H9 (cell line): ENCODE results near the gene PFN1. TPM values are rescaled to one million over a fixed set of nuclear protein-coding genes. Genes with fewer than 3 reads are reported as not detected.

Source experiments
- DNase-seq: peaks from one replicate; pipeline ENCODE4 v3.0.0-alpha.2; 2017
- H2AFZ ChIP-seq: one replicate; pipeline ENCODE4 v1.6.1; 2013; ENCODE audit warnings: mild to moderate bottlenecking, low read length, control low read depth, moderate library complexity
- H2AK5ac ChIP-seq: 2 replicates; pipeline ENCODE4 v1.6.1; 2013; ENCODE audit warnings: low read length, control low read depth, mixed read lengths; ENCODE audit not compliant: insufficient read length
- H2BK120ac ChIP-seq: one replicate; pipeline ENCODE4 v1.6.1; 2013; ENCODE audit warnings: low read depth, mild to moderate bottlenecking, low read length, control low read depth, inconsistent platforms; ENCODE audit not compliant: poor library complexity, severe bottlenecking
- H2BK12ac ChIP-seq: 2 replicates; pipeline ENCODE4 v1.6.1; 2013; ENCODE audit warnings: low read length, control low read depth, mixed read lengths, low read depth; ENCODE audit not compliant: insufficient read length
- H2BK15ac ChIP-seq: 2 replicates; pipeline ENCODE4 v1.6.1; 2013; ENCODE audit warnings: low read depth, low read length, control low read depth
- H2BK20ac ChIP-seq: one replicate; pipeline ENCODE4 v1.6.1; 2013; ENCODE audit warnings: low read depth, mild to moderate bottlenecking, low read length, control low read depth, inconsistent platforms; ENCODE audit not compliant: poor library complexity, severe bottlenecking
- H2BK5ac ChIP-seq: 2 replicates; pipeline ENCODE4 v1.6.1; 2013; ENCODE audit warnings: low read length, control low read depth, mixed read lengths; ENCODE audit not compliant: insufficient read length
- H3K14ac ChIP-seq: 2 replicates; pipeline ENCODE4 v1.6.1; 2013; ENCODE audit warnings: low read length, control low read depth; ENCODE audit not compliant: insufficient read depth
- H3K18ac ChIP-seq: 2 replicates; pipeline ENCODE4 v1.6.1; 2013; ENCODE audit warnings: low read depth, mild to moderate bottlenecking, mixed read lengths, low read length, control low read depth; ENCODE audit not compliant: insufficient read length
- H3K23ac ChIP-seq: 2 replicates; pipeline ENCODE4 v1.6.1; 2013; ENCODE audit warnings: low read length, control low read depth, mixed read lengths, low read depth; ENCODE audit not compliant: insufficient read length
- H3K23me2 ChIP-seq: 2 replicates; pipeline ENCODE4 v1.6.1; 2013; ENCODE audit warnings: low read depth, mild to moderate bottlenecking, mixed read lengths, low read length, control low read depth; ENCODE audit not compliant: insufficient read length, poor library complexity, severe bottlenecking
- H3K27ac ChIP-seq: 2 replicates; pipeline ENCODE4 v1.5.1; 2013; ENCODE audit warnings: low read length, control low read depth, mixed read lengths, low read depth; ENCODE audit not compliant: insufficient read length
- H3K27me3 ChIP-seq: 2 replicates; pipeline ENCODE4 v1.6.1; 2013; ENCODE audit warnings: low read length, control low read depth, inconsistent platforms; ENCODE audit not compliant: insufficient read depth
- H3K4ac ChIP-seq: 2 replicates; pipeline ENCODE4 v1.6.1; 2013; ENCODE audit warnings: low read depth, mild to moderate bottlenecking, control low read depth, inconsistent platforms, low read length, moderate library complexity
- H3K4me1 ChIP-seq: 2 replicates; pipeline ENCODE4 v1.6.1; 2013; ENCODE audit warnings: low read length, control low read depth, inconsistent platforms; ENCODE audit not compliant: insufficient read depth
- H3K4me2 ChIP-seq: 2 replicates; pipeline ENCODE4 v1.6.1; 2013; ENCODE audit warnings: low read length, control low read depth, mixed read lengths; ENCODE audit not compliant: insufficient read length, insufficient read depth
- H3K56ac ChIP-seq: 2 replicates; pipeline ENCODE4 v1.6.1; 2013; ENCODE audit warnings: low read depth, mild to moderate bottlenecking, mixed read lengths, low read length, control low read depth; ENCODE audit not compliant: insufficient read length
- H3K79me1 ChIP-seq: 2 replicates; pipeline ENCODE4 v1.6.1; 2013; ENCODE audit warnings: low read depth, mild to moderate bottlenecking, moderate library complexity, low read length, control low read depth, inconsistent platforms; ENCODE audit not compliant: insufficient read depth, poor library complexity, severe bottlenecking
- H3K79me2 ChIP-seq: 2 replicates; pipeline ENCODE4 v1.6.1; 2013; ENCODE audit warnings: low read length, control low read depth, inconsistent platforms; ENCODE audit not compliant: insufficient read depth
- H3K9ac ChIP-seq: 2 replicates; pipeline ENCODE4 v1.6.1; 2013; ENCODE audit warnings: low read length, control low read depth, mixed read lengths; ENCODE audit not compliant: insufficient read length; ENCODE audit errors: extremely low read depth
- H3K9me3 ChIP-seq: one replicate; pipeline ENCODE4 v1.6.1; 2013; ENCODE audit warnings: low read depth, low read length, inconsistent platforms; ENCODE audit not compliant: control insufficient read depth
- H3T11ph ChIP-seq: one replicate; pipeline ENCODE4 v1.6.1; 2013; ENCODE audit warnings: mild to moderate bottlenecking, low read length, control low read depth, inconsistent platforms
- H4K20me1 ChIP-seq: one replicate; pipeline ENCODE4 v1.6.1; 2013; ENCODE audit not compliant: control insufficient read depth, insufficient read length, insufficient read depth
- H4K5ac ChIP-seq: 2 replicates; pipeline ENCODE4 v1.6.1; 2013; ENCODE audit warnings: low read depth, mild to moderate bottlenecking, mixed read lengths, low read length, control low read depth; ENCODE audit not compliant: insufficient read length
- H4K8ac ChIP-seq: replicated peaks from 2 replicates; pipeline ENCODE4 v1.6.1; 2013; ENCODE audit warnings: low read length, control low read depth, mixed read lengths, low read depth; ENCODE audit not compliant: insufficient read length
- H4K91ac ChIP-seq: 2 replicates; pipeline ENCODE4 v1.6.1; 2013; ENCODE audit warnings: low read depth, mild to moderate bottlenecking, moderate library complexity, mixed read lengths, low read length, control low read depth; ENCODE audit not compliant: insufficient read length
- H3K27ac Mint-ChIP-seq, 3 experiments: 2 replicates in 2 of 3; 3 replicates in 1 of 3; pipeline ENCODE4 v1.8.0; 2020 to 2021; ENCODE audit warnings: mixed read lengths in 3 of 3, mild to moderate bottlenecking in 1 of 3, moderate library complexity in 1 of 3
- H3K27me3 Mint-ChIP-seq: 2 replicates; pipeline ENCODE4 v1.8.0; 2021; ENCODE audit warnings: low read depth, mild to moderate bottlenecking, moderate library complexity, mixed read lengths
- H3K36me3 Mint-ChIP-seq, 3 experiments: 2 replicates in 2 of 3; 3 replicates in 1 of 3; pipeline ENCODE4 v1.8.0; 2020 to 2021; ENCODE audit warnings: low read depth in 3 of 3, mixed read lengths in 3 of 3; ENCODE audit not compliant: insufficient read depth in 1 of 3
- H3K4me1 Mint-ChIP-seq, 2 experiments: 2 replicates each; pipeline ENCODE4 v1.8.0; 2020; ENCODE audit warnings: mixed read lengths in 2 of 2
- H3K4me3 Mint-ChIP-seq, 2 experiments: 2 replicates in 1 of 2; 3 replicates in 1 of 2; pipeline ENCODE4 v1.8.0; 2020 to 2021; ENCODE audit warnings: mild to moderate bottlenecking in 2 of 2, mixed read lengths in 2 of 2, moderate library complexity in 1 of 2
- H3K9me3 Mint-ChIP-seq, 2 experiments: 2 replicates in 1 of 2; 3 replicates in 1 of 2; pipeline ENCODE4 v1.8.0; 2020; ENCODE audit warnings: mild to moderate bottlenecking in 2 of 2, mixed read lengths in 2 of 2, moderate library complexity in 1 of 2
- WGBS: extraction: QIAGEN DNeasy Blood & Tissue Kit; methylation state at CpG from one replicate; pipeline ENCODE4 v1.1.7; 2013; ENCODE audit warnings: missing lambda C conversion rate, low lambda C conversion rate, mixed read lengths; ENCODE audit not compliant: insufficient read length; ENCODE audit errors: extremely low coverage; 5-methylcytosine and 5-hydroxymethylcytosine counted together
- total RNA-seq: library from RNA; stranded (reverse); gene quantifications from 2 replicates; pipeline ENCODE4 v1.2.1, GENCODE V29; 2021
- TF ChIP-seq, protein P1 (sequence below): fragments of 200-600 bp; sonication (generic); conservative IDR thresholded peaks from 3 replicates; pipeline ENCODE4 v1.8.0; 2021; ENCODE audit warnings: antibody characterized with exemption, mild to moderate bottlenecking

PFN1 gene
- total RNA-seq, 1 experiment from 2014 or later: 1,149 TPM

DNA sequence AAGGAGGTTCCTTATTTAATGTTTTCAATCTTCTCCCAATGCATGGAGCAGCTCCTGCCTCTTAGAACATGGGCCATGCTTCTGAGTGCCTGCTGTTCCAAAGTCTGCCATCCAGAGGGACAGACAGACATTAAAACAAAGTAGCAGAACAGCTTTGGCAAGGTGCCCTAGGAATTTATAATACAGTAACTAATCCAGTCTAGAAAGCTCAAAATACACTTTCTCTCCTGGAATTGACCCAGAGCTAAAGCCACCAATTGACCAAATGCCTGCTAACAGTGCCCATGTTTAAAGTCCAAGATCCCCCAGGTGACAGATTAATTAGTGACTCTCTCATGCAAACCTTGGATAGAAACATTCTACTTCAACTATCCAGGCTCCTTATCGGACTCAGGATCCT lies 34.3 kb downstream of the PFN1 start:
- Histone ChIP-seq H3K4me1 (no peaks in the 10 kb centered on the region), H2BK20ac (no peak overlapping the region), H3K14ac (no peak overlapping the region), H4K8ac (no peak overlapping the region), H3T11ph (no peak overlapping the region), H4K20me1 (no peaks in the 10 kb centered on the region), H2BK5ac (no peak overlapping the region), H3K4ac (no peak overlapping the region), H3K23me2 (no peaks in the 10 kb centered on the region), H3K18ac (no peak overlapping the region), H3K27ac (no peak overlapping the region), H2AK5ac (no peak overlapping the region), H4K5ac (no peak overlapping the region), H2BK15ac (no peak overlapping the region), H3K23ac (no peak overlapping the region), H3K27me3 (no peaks in the 10 kb centered on the region), H2BK120ac (no peak overlapping the region), H2AFZ (no peak overlapping the region), H3K9me3 (no peaks in the 10 kb centered on the region), H3K79me2 (no peaks in the 10 kb centered on the region), H4K91ac (no peak overlapping the region), H3K9ac (no peak overlapping the region), H3K56ac (no peak overlapping the region), H3K79me1 (no peaks in the 10 kb centered on the region), H2BK12ac (no peak overlapping the region), H3K4me2 (no peak overlapping the region)
- Mint-ChIP-seq H3K36me3 (no peaks in the 10 kb centered on the region), H3K27ac (no peak overlapping the region), H3K4me3 (no peak overlapping the region), H3K27me3 (peaks cover 2% of the 10 kb centered on the region), H3K9me3 (no peaks in the 10 kb centered on the region), H3K4me1 (peaks cover 5 to 7% of the 10 kb centered on the region in 2 experiments; a peak in 2 of 4 replicates)
- TF ChIP-seq, protein P1, sequence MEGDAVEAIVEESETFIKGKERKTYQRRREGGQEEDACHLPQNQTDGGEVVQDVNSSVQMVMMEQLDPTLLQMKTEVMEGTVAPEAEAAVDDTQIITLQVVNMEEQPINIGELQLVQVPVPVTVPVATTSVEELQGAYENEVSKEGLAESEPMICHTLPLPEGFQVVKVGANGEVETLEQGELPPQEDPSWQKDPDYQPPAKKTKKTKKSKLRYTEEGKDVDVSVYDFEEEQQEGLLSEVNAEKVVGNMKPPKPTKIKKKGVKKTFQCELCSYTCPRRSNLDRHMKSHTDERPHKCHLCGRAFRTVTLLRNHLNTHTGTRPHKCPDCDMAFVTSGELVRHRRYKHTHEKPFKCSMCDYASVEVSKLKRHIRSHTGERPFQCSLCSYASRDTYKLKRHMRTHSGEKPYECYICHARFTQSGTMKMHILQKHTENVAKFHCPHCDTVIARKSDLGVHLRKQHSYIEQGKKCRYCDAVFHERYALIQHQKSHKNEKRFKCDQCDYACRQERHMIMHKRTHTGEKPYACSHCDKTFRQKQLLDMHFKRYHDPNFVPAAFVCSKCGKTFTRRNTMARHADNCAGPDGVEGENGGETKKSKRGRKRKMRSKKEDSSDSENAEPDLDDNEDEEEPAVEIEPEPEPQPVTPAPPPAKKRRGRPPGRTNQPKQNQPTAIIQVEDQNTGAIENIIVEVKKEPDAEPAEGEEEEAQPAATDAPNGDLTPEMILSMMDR: no peak
- DNase-seq: no peak
- WGBS: no CpG with 5 or more reads among the region's 1 CpG
